HCT116 (cell line): Measurements from ENCODE around the gene ST6GALNAC5. TPM values are rescaled to one million over a fixed set of nuclear protein-coding genes. Genes with fewer than 3 reads are reported as not detected.

ENCODE experiments used
- ATAC-seq: fragments of 200-7000 bp; cut with Tn5 transposase; 2 replicates; pipeline ENCODE4 v1.9.1; 2020; ENCODE audit warnings: mild to moderate bottlenecking, moderate library complexity
- BruUV-seq: library from RNA; stranded (reverse); fragments of 400-500 nt; replicated peaks from 2 replicates; lab custom pipeline; 2021; lab: Mats Ljungman, UMichigan
- CTCF ChIA-PET: fragments of 300-600 bp; sonication (Branson Sonifier 250); formaldehyde crosslinking; loops from one replicate; lab custom pipeline; 2021; ENCODE audit warnings: antibody characterized with exemption; lab: Charles Lee
- POLR2A ChIA-PET: fragments of 300-600, 350-600 bp; sonication (Branson Sonifier 250); formaldehyde crosslinking; loops from one replicate; lab custom pipeline; 2021; ENCODE audit warnings: antibody characterized with exemption; lab: Charles Lee
- RAD21 ChIA-PET, 2 experiments: fragments of 300-600 bp; sonication (Branson Sonifier 250); formaldehyde crosslinking; loops; one replicate each; lab custom pipeline; 2023; ENCODE audit warnings: low total read pairs in 2 of 2; ENCODE audit not compliant: uncharacterized antibody in 2 of 2, unreplicated experiment in 2 of 2, low non-redundant PET in 1 of 2; lab: Charles Lee
- DNase-seq: peaks from one replicate; pipeline ENCODE4 v3.0.0-alpha.2; 2010; ENCODE audit warnings: low read depth, low spot score
- H2AFZ ChIP-seq: fragments of 200-600 bp; shearing (Covaris generic), sonication (generic); 2 replicates; pipeline ENCODE4 v1.6.1; 2017; ENCODE audit warnings: low read depth, mixed run types, mixed read lengths, antibody characterized with exemption, low read length; ENCODE audit not compliant: poor library complexity, severe bottlenecking
- H3K27ac ChIP-seq: 2 replicates; pipeline ENCODE4 v1.5.1; 2012; ENCODE audit warnings: low read depth, low read length
- H3K27me3 ChIP-seq: fragments of 200-600 bp; sonication (generic); 2 replicates; pipeline ENCODE4 v1.6.1; 2016; ENCODE audit warnings: mixed run types, low read length, mixed read lengths; ENCODE audit not compliant: insufficient read depth
- H3K36me3 ChIP-seq, 2 experiments: fragments of 200-500 bp in 1 of 2; fragments of 200-600 bp in 1 of 2; sonication (Bioruptor generic) in 1 of 2; sonication (generic) in 1 of 2; 2 replicates each; pipeline versions ENCODE4 v1.5.1 to v1.6.1; 2014 to 2016; ENCODE audit warnings: low read length in 2 of 2, inconsistent platforms in 1 of 2, mixed read lengths in 1 of 2, mixed run types in 1 of 2; ENCODE audit not compliant: insufficient read depth in 2 of 2, control insufficient read depth in 1 of 2
- H3K4me1 ChIP-seq, 2 experiments: fragments of 200-600 bp in 1 of 2; sonication (generic) in 1 of 2; 2 replicates each; pipeline versions ENCODE4 v1.5.1 to v1.6.1; 2012 to 2017; ENCODE audit warnings: low read length in 2 of 2, inconsistent platforms in 1 of 2, mild to moderate bottlenecking in 1 of 2, mixed read lengths in 1 of 2, mixed run types in 1 of 2, moderate library complexity in 1 of 2; ENCODE audit not compliant: insufficient read depth in 2 of 2, control insufficient read depth in 1 of 2
- H3K4me2 ChIP-seq: fragments of 200-600 bp; sonication (generic); 2 replicates; pipeline ENCODE4 v1.6.1; 2017; ENCODE audit warnings: mixed run types, low read length, mixed read lengths
- H3K4me3 ChIP-seq, 2 experiments: fragments of 200-600 bp in 1 of 2; sonication (generic) in 1 of 2; replicated peaks in 1 of 2; 2 replicates each; pipeline ENCODE4 v1.5.1; 2011 to 2016; ENCODE audit warnings: low read length in 2 of 2, control low read depth in 1 of 2, low read depth in 1 of 2, mild to moderate bottlenecking in 1 of 2, mixed read lengths in 1 of 2, mixed run types in 1 of 2
- H3K79me2 ChIP-seq: fragments of 200-600 bp; sonication (generic); 2 replicates; pipeline ENCODE4 v1.6.1; 2017; ENCODE audit warnings: mild to moderate bottlenecking, mixed run types, low read length, moderate library complexity, mixed read lengths; ENCODE audit not compliant: insufficient read depth
- H3K9ac ChIP-seq: fragments of 200-600 bp; sonication (generic); 2 replicates; pipeline ENCODE4 v1.6.1; 2016; ENCODE audit warnings: low read length, mixed read lengths
- H3K9me2 ChIP-seq: fragments of 200-600 bp; sonication (generic), shearing (Covaris generic); 2 replicates; pipeline ENCODE4 v1.6.1; 2017; ENCODE audit warnings: mixed run types, mild to moderate bottlenecking, moderate library complexity; ENCODE audit not compliant: insufficient read depth
- H3K9me3 ChIP-seq, 2 experiments: fragments of 200-500 bp in 1 of 2; fragments of 200-600 bp in 1 of 2; sonication (Bioruptor generic) in 1 of 2; sonication (generic) in 1 of 2; 2 replicates each; pipeline ENCODE4 v1.6.1; 2014 to 2017; ENCODE audit warnings: low read length in 2 of 2, mixed read lengths in 2 of 2, inconsistent platforms in 1 of 2, low read depth in 1 of 2, mild to moderate bottlenecking in 1 of 2, mixed run types in 1 of 2, moderate library complexity in 1 of 2; ENCODE audit not compliant: control insufficient read depth in 1 of 2, insufficient read depth in 1 of 2
- H4K20me1 ChIP-seq: fragments of 200-600 bp; sonication (generic), shearing (Covaris generic); 2 replicates; pipeline ENCODE4 v1.6.1; 2017; ENCODE audit warnings: mixed run types, mild to moderate bottlenecking, moderate library complexity; ENCODE audit not compliant: insufficient read depth
- CBX3 ChIP-seq: IDR thresholded peaks from 2 replicates; pipeline ENCODE4 v1.6.1; 2012; ENCODE audit warnings: low read depth
- CEBPB ChIP-seq: IDR thresholded peaks from 2 replicates; pipeline ENCODE4 v1.6.1; 2012; ENCODE audit warnings: low read depth
- EGR1 ChIP-seq: IDR thresholded peaks from 2 replicates; pipeline ENCODE4 v1.6.1; 2012; ENCODE audit warnings: low read depth
- ELF1 ChIP-seq: IDR thresholded peaks from 2 replicates; pipeline ENCODE4 v1.6.1; 2012; ENCODE audit warnings: low read depth, borderline replicate concordance
- EZH2 ChIP-seq: fragments of 200-600 bp; sonication (generic); IDR thresholded peaks from 2 replicates; pipeline ENCODE4 v1.6.1; 2017; ENCODE audit warnings: antibody characterized with exemption, mixed run types
- EZH2phosphoT487 ChIP-seq: fragments of 200-600 bp; IDR thresholded peaks from 2 replicates; pipeline ENCODE4 v1.6.1; 2018; ENCODE audit warnings: antibody characterized with exemption, borderline replicate concordance
- FOSL1 ChIP-seq: IDR thresholded peaks from 2 replicates; pipeline ENCODE4 v1.6.1; 2012; ENCODE audit warnings: low read depth
- JUND ChIP-seq: IDR thresholded peaks from 2 replicates; pipeline ENCODE4 v1.6.1; 2012
- MAX ChIP-seq: IDR thresholded peaks from 2 replicates; pipeline ENCODE4 v1.6.1; 2012
- POLR2A ChIP-seq: IDR thresholded peaks from 2 replicates; pipeline ENCODE4 v1.7.0; 2011; ENCODE audit warnings: borderline replicate concordance; ENCODE audit not compliant: insufficient read depth, insufficient read length; ENCODE audit errors: extremely low read depth
- POLR2AphosphoS5 ChIP-seq: IDR thresholded peaks from 2 replicates; pipeline ENCODE4 v1.6.1; 2011; ENCODE audit warnings: mild to moderate bottlenecking, low read depth, low read length, moderate library complexity
- RAD21 ChIP-seq: IDR thresholded peaks from 2 replicates; pipeline ENCODE4 v1.6.1; 2012; ENCODE audit warnings: low read depth, mild to moderate bottlenecking
- REST ChIP-seq: IDR thresholded peaks from 2 replicates; pipeline ENCODE4 v1.6.1; 2012; ENCODE audit warnings: low read depth
- SIN3A ChIP-seq: IDR thresholded peaks from 2 replicates; pipeline ENCODE4 v1.6.1; 2012; ENCODE audit warnings: low read depth
- SP1 ChIP-seq: IDR thresholded peaks from 2 replicates; pipeline ENCODE4 v1.6.1; 2012; ENCODE audit warnings: low read depth
- TCF7L2 ChIP-seq: IDR thresholded peaks from 2 replicates; pipeline ENCODE4 v1.7.0; 2011; ENCODE audit warnings: borderline replicate concordance, inconsistent platforms; ENCODE audit not compliant: insufficient read depth, insufficient read length; ENCODE audit errors: extremely low read depth
- YY1 ChIP-seq: IDR thresholded peaks from 2 replicates; pipeline ENCODE4 v1.6.1; 2011; ENCODE audit warnings: low read length, low read depth, moderate library complexity, mild to moderate bottlenecking; ENCODE audit not compliant: insufficient replicate concordance; ENCODE audit errors: extremely low read depth
- ZBTB33 ChIP-seq: IDR thresholded peaks from 2 replicates; pipeline ENCODE4 v1.6.1; 2011; ENCODE audit warnings: mild to moderate bottlenecking, low read length, moderate library complexity; ENCODE audit not compliant: insufficient replicate concordance; ENCODE audit errors: extremely low read depth
- ZFX ChIP-seq: fragments of 450-650 bp; IDR thresholded peaks from 2 replicates; pipeline ENCODE4 v1.6.1; 2017
- intact Hi-C: fragments of 100-400 bp; cut with micrococcal nuclease; formaldehyde crosslinking; loops from 2 replicates; pipeline ENCODE4 v1.10.0; 2022
- total RNA-seq: library from RNA; stranded (reverse); gene quantifications from one replicate; pipeline ENCODE4 v1.2.1, GENCODE V29; 2021; ENCODE audit not compliant: unreplicated experiment

Gene ST6GALNAC5
- total RNA-seq, 1 experiment from 2014 or later = 1.2 TPM

GRCh38 chr1:76938304-76938703 lies 71.0 kb downstream of the ST6GALNAC5 start:
- no peak for DNase-seq
- Histone ChIP-seq H3K79me2 (no peaks in the 10 kb centered on the region), H3K4me1 (peaks cover 0 to 7% of the 10 kb centered on the region in 2 experiments; a peak in 2 of 4 replicates), H3K9me2 (no peaks in the 10 kb centered on the region), H3K4me3 (no peak overlapping the region), H3K27me3 (no peaks in the 10 kb centered on the region), H3K36me3 (no peaks in the 10 kb centered on the region), H3K9me3 (no peaks in the 10 kb centered on the region), H3K27ac (no peak overlapping the region), H3K9ac (no peak overlapping the region), H2AFZ (no peak overlapping the region), H3K4me2 (no peak overlapping the region)
- POLR2A ChIA-PET = no interaction called here
- BruUV-seq = no TSS peak
- CTCF ChIA-PET = no interaction called here
- intact Hi-C loops = no loop called here
- RAD21 ChIA-PET = no interaction called here
- no peak for TF ChIP-seq CBX3
- TF ChIP-seq JUND = no peak
- no peak for TF ChIP-seq REST
- TF ChIP-seq POLR2A = no peak
- no peak for TF ChIP-seq YY1
- no peak for TF ChIP-seq MAX
- TF ChIP-seq SIN3A = no peak
- TF ChIP-seq EZH2phosphoT487 = no peak
- no peak for TF ChIP-seq ZFX
- no peak for TF ChIP-seq ELF1
- no peak for TF ChIP-seq EGR1
- no peak for TF ChIP-seq TCF7L2
- no peak for TF ChIP-seq RAD21
- TF ChIP-seq EZH2 = no peak
- TF ChIP-seq SP1 = no peak
- TF ChIP-seq ZBTB33 = no peak
- TF ChIP-seq FOSL1 = no peak
- no peak for TF ChIP-seq POLR2AphosphoS5
- no peak for TF ChIP-seq CEBPB
- TF ChIP-seq, all 23 proteins: peak for 0
- ATAC-seq = no peak
- H4K20me1 ChIP-seq = no peaks in the 10 kb centered on the region
